Measurements from ENCODE around the gene PHACTR1.

The PHACTR1 gene

GRCh38 chr6:13172291-13172690 is 455.7 kb downstream of the PHACTR1 start:
- Mint-ChIP-seq H3K36me3 (ENCODE audit: low read depth) (no peaks in the 10 kb centered on the region), H3K27ac (no peak overlapping the region), H3K4me1 (ENCODE audit: low read depth) (no peaks in the 10 kb centered on the region), H3K27me3 (peaks cover 11% of the 10 kb centered on the region), H3K4me3 (no peak overlapping the region), H3K9me3 (no peaks in the 10 kb centered on the region)

DNA sequence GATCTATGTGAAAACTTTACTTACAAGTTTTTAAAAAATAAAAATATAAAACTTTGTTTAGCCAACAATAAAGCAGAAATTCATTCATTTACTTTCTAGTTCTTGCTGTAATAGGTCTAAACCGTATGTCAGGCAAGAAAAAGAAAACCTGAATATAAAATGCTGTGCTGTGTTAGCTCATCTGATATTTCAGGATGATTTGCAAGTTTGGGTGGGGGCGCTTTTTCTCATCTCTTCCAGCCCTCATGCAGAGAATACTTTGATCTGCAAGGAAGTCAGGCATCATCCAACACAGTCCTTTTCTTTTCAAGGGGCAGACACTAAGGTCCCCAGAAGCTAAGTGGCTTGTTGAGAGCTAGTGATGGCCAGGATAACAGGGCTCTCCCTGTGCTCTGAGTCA is 458.5 kb downstream of the PHACTR1 start:
- Mint-ChIP-seq H3K27ac (no peak overlapping the region), H3K36me3 (ENCODE audit: low read depth) (no peaks in the 10 kb centered on the region), H3K4me3 (no peak overlapping the region), H3K9me3 (no peaks in the 10 kb centered on the region), H3K4me1 (ENCODE audit: low read depth) (peaks cover 4% of the 10 kb centered on the region), H3K27me3 (peaks cover 10% of the 10 kb centered on the region)

- no peaks in the 10 kb centered on the region for H3K9me3 Mint-ChIP-seq
- H3K27me3 Mint-ChIP-seq: peaks cover 10% of the 10 kb centered on the region
- H3K4me1 Mint-ChIP-seq (ENCODE audit: low read depth): peaks cover 4% of the 10 kb centered on the region
- no peaks in the 10 kb centered on the region for H3K36me3 Mint-ChIP-seq (ENCODE audit: low read depth)
- H3K27ac Mint-ChIP-seq: no peak overlapping the region
- H3K4me3 Mint-ChIP-seq: no peak overlapping the region
Measured at GRCh38 chr6:13175759-13176158, 459.2 kb downstream of the PHACTR1 start.

GRCh38 chr6:13177664-13178063 is 461.1 kb downstream of the PHACTR1 start:
- Mint-ChIP-seq H3K27ac (no peak overlapping the region), H3K36me3 (ENCODE audit: low read depth) (no peaks in the 10 kb centered on the region), H3K4me3 (no peak overlapping the region), H3K27me3 (peaks cover 10% of the 10 kb centered on the region), H3K9me3 (no peaks in the 10 kb centered on the region), H3K4me1 (ENCODE audit: low read depth) (peaks cover 4% of the 10 kb centered on the region)

DNA sequence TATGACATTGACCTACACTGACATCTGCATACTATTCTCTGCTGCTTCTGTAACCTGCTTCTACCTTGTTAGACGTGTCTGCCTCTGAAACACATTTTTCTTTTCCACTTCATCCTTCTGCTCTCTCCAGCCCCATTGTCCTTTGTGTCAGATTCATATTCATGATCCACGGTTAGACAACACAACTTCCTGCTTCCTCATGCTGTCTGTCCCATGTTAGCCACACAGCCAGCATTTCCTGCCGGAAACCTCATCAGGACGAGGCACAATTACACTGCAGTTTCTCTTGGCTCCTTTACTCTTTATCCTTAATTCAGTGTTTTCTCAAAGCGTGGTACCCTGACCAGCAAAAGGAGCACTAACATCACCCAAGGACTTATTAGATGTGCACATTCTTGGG is 461.5 kb downstream of the PHACTR1 start:
- peaks cover 10% of the 10 kb centered on the region for H3K27me3 Mint-ChIP-seq
- no peaks in the 10 kb centered on the region for H3K9me3 Mint-ChIP-seq
- H3K4me3 Mint-ChIP-seq: no peak overlapping the region
- H3K4me1 Mint-ChIP-seq (ENCODE audit: low read depth): peaks cover 4% of the 10 kb centered on the region
- H3K36me3 Mint-ChIP-seq (ENCODE audit: low read depth): no peaks in the 10 kb centered on the region
- H3K27ac Mint-ChIP-seq: no peak overlapping the region

DNA sequence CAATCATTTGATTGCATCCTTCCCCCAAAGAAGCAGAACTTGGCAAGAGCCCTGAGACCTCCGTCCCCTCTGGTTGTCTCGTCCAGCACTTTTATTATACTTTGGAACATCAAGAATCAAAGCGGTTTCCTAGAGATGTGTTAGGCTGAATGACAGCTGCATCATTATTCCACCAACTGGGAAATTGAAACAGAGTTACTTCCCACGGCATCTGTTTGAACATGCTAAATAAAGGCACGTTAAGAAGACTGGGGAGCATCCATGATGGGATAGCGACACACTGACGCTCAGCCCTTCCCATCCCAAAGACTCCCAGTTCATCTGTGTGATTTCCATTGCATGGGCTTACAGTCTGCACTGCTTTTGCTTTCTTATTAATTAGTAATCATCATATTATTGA is 464.0 kb downstream of the PHACTR1 start:
- Mint-ChIP-seq H3K4me3 (no peak overlapping the region), H3K27ac (no peak overlapping the region), H3K4me1 (ENCODE audit: low read depth) (peaks cover 4% of the 10 kb centered on the region), H3K36me3 (ENCODE audit: low read depth) (no peaks in the 10 kb centered on the region), H3K27me3 (peaks cover 10% of the 10 kb centered on the region), H3K9me3 (no peaks in the 10 kb centered on the region)

DNA sequence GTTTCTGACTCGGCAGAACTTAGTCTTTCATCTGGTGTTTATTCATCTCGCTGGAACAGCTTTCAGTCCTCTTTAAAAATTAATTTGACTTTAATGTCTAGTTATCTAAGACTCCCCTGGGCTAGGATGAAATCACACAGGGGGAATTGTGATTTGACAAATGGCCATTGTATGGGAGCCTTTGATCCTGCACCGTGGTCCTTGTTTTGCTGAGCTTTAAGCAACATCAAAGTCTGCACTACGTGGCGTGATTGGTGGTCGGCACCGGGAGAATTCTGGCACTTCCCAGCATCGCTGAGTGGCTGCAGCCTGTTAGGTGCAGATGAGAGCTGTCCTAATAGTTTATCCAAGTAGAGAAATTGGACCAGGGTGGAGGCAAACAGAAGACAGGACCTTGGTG is 464.8 kb downstream of the PHACTR1 start:
- H3K4me1 Mint-ChIP-seq (ENCODE audit: low read depth): peaks cover 4% of the 10 kb centered on the region
- no peak overlapping the region for H3K4me3 Mint-ChIP-seq
- no peaks in the 10 kb centered on the region for H3K9me3 Mint-ChIP-seq
- H3K27me3 Mint-ChIP-seq: peaks cover 3% of the 10 kb centered on the region
- no peaks in the 10 kb centered on the region for H3K36me3 Mint-ChIP-seq (ENCODE audit: low read depth)
- no peak overlapping the region for H3K27ac Mint-ChIP-seq

- Mint-ChIP-seq H3K9me3 (no peaks in the 10 kb centered on the region), H3K36me3 (ENCODE audit: low read depth) (no peaks in the 10 kb centered on the region), H3K4me3 (no peak overlapping the region), H3K27me3 (no peaks in the 10 kb centered on the region), H3K4me1 (ENCODE audit: low read depth) (no peaks in the 10 kb centered on the region), H3K27ac (no peak overlapping the region)
Measured at GRCh38 chr6:13183415-13184088, 467.0 kb downstream of the PHACTR1 start.

DNA sequence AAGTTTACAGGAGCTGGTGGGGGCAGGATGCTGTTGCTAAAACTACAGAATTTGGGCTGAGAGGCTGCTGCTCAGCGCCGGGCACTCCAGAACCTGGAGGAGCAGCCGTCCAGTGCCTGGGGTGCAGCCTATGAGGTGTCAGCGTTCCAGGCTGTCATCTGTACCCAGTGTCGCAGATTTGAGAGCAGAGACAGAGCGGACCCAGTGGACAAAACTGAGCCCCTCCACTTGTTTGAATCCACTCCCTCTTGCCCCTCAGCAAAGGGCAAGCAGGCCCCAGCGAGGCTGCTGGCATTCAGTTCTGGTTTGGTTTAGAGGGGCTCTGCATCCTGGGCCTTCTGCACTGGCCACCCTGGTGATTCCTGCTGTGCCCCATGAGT is 467.5 kb downstream of the PHACTR1 start:
- Mint-ChIP-seq H3K36me3 (ENCODE audit: low read depth) (no peaks in the 10 kb centered on the region), H3K4me1 (ENCODE audit: low read depth) (no peaks in the 10 kb centered on the region), H3K9me3 (no peaks in the 10 kb centered on the region), H3K27ac (no peak overlapping the region), H3K27me3 (no peaks in the 10 kb centered on the region), H3K4me3 (no peak overlapping the region)

- Mint-ChIP-seq H3K27me3 (no peaks in the 10 kb centered on the region), H3K4me1 (ENCODE audit: low read depth) (no peaks in the 10 kb centered on the region), H3K4me3 (no peak overlapping the region), H3K36me3 (ENCODE audit: low read depth) (no peaks in the 10 kb centered on the region), H3K9me3 (no peaks in the 10 kb centered on the region), H3K27ac (no peak overlapping the region)
Measured at GRCh38 chr6:13184547-13184946, 468.0 kb downstream of the PHACTR1 start.

DNA sequence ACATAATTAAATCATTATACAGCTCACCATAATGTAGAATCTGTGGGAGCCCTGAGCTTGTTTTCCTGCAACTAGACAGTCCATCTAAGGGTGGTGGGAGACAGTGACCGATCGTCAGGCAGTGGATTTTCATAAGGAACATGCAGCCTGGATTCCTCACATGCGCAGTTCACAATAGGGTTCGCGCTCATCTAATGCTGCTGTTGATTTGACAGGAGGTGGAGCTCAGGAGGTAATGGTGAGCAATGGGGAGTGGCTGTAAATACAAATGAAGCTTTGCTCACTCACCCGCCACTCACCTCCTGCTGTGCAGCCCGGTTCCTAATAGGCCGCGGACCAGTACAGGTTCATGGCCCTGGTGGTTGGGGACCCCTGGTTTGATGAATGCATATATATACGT is 470.3 kb downstream of the PHACTR1 start:
- Mint-ChIP-seq H3K27ac (no peak overlapping the region), H3K27me3 (peaks cover 9% of the 10 kb centered on the region), H3K4me1 (ENCODE audit: low read depth) (no peaks in the 10 kb centered on the region), H3K9me3 (no peaks in the 10 kb centered on the region), H3K36me3 (ENCODE audit: low read depth) (no peaks in the 10 kb centered on the region), H3K4me3 (no peak overlapping the region)

GRCh38 chr6:13187692-13188091 is 471.1 kb downstream of the PHACTR1 start:
- no peaks in the 10 kb centered on the region for H3K36me3 Mint-ChIP-seq (ENCODE audit: low read depth)
- H3K9me3 Mint-ChIP-seq: no peaks in the 10 kb centered on the region
- H3K27ac Mint-ChIP-seq: no peak overlapping the region
- no peak overlapping the region for H3K4me3 Mint-ChIP-seq
- peaks cover 9% of the 10 kb centered on the region for H3K27me3 Mint-ChIP-seq
- no peaks in the 10 kb centered on the region for H3K4me1 Mint-ChIP-seq (ENCODE audit: low read depth)

GRCh38 chr6:13188306-13188705 is 471.7 kb downstream of the PHACTR1 start:
- Mint-ChIP-seq H3K27me3 (peaks cover 9% of the 10 kb centered on the region), H3K36me3 (ENCODE audit: low read depth) (no peaks in the 10 kb centered on the region), H3K27ac (no peak overlapping the region), H3K9me3 (no peaks in the 10 kb centered on the region), H3K4me3 (no peak overlapping the region), H3K4me1 (ENCODE audit: low read depth) (no peaks in the 10 kb centered on the region)

GRCh38 chr6:13189710-13190109 is 473.1 kb downstream of the PHACTR1 start:
- no peak overlapping the region for H3K27ac Mint-ChIP-seq
- H3K27me3 Mint-ChIP-seq: peaks cover 9% of the 10 kb centered on the region
- no peak overlapping the region for H3K4me3 Mint-ChIP-seq
- H3K36me3 Mint-ChIP-seq (ENCODE audit: low read depth): no peaks in the 10 kb centered on the region
- no peaks in the 10 kb centered on the region for H3K4me1 Mint-ChIP-seq (ENCODE audit: low read depth)
- H3K9me3 Mint-ChIP-seq: no peaks in the 10 kb centered on the region

DNA sequence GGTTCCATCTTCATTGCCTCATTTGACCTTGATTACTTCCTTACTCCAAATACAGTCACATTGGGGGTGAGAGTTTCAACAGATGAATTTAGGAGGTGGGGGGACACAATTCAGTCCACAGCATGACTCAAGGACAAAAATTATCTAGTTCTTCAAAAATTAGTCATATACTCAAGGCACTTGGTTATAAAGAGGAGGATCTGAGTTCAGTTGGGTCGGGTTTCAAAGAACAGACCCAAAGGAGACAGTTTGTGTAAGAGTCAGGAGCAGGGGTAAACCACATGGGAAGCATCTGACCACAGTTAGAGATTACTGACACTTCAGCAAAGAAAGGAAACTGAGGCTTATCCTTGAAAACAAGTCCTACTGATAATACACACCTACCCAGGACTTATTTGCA is 473.8 kb downstream of the PHACTR1 start:
- Mint-ChIP-seq H3K9me3 (no peaks in the 10 kb centered on the region), H3K27me3 (peaks cover 9% of the 10 kb centered on the region), H3K4me3 (no peak overlapping the region), H3K4me1 (ENCODE audit: low read depth) (no peaks in the 10 kb centered on the region), H3K27ac (no peak overlapping the region), H3K36me3 (ENCODE audit: low read depth) (no peaks in the 10 kb centered on the region)

GRCh38 chr6:13191461-13191860 is 474.9 kb downstream of the PHACTR1 start:
- H3K9me3 Mint-ChIP-seq: no peaks in the 10 kb centered on the region
- no peaks in the 10 kb centered on the region for H3K36me3 Mint-ChIP-seq (ENCODE audit: low read depth)
- H3K27me3 Mint-ChIP-seq: peaks cover 9% of the 10 kb centered on the region
- H3K27ac Mint-ChIP-seq: no peak overlapping the region
- no peak overlapping the region for H3K4me3 Mint-ChIP-seq
- H3K4me1 Mint-ChIP-seq (ENCODE audit: low read depth): no peaks in the 10 kb centered on the region
